HepG2 (cell line): ENCODE data around the gene KRTAP10-5. TPM values are rescaled to one million over a fixed set of nuclear protein-coding genes. Genes with fewer than 3 reads are reported as not detected.

Experiments
- CHD2 ChIP-seq: IDR thresholded peaks from 2 replicates; pipeline ENCODE4 v1.6.1; 2011; ENCODE audit warnings: low read depth, low read length, improper control_type of control experiment
- NCOA5 ChIP-seq: sonication (generic); formaldehyde crosslinking; IDR thresholded peaks from 2 replicates; pipeline ENCODE4 v1.4.0; 2020; ENCODE audit warnings: missing genetic modification reagents
- ZBTB33 ChIP-seq: sonication (generic); formaldehyde crosslinking; IDR thresholded peaks from 2 replicates; pipeline ENCODE4 v1.4.0; 2020; ENCODE audit warnings: missing genetic modification reagents
- ZFP37 ChIP-seq: sonication (generic); formaldehyde crosslinking; IDR thresholded peaks from 2 replicates; pipeline ENCODE4 v1.4.0; 2020; ENCODE audit warnings: missing genetic modification reagents, borderline replicate concordance
- ZNF280B ChIP-seq: sonication (generic); formaldehyde crosslinking; IDR thresholded peaks from 2 replicates; pipeline ENCODE4 v1.5.0; 2020; ENCODE audit warnings: missing genetic modification reagents, mild to moderate bottlenecking, borderline replicate concordance
- ZNF318 ChIP-seq: sonication (generic); formaldehyde crosslinking; IDR thresholded peaks from 2 replicates; pipeline ENCODE4 v1.4.0; 2020; ENCODE audit warnings: mild to moderate bottlenecking, missing genetic modification reagents
- ZNF33B ChIP-seq: sonication (generic); formaldehyde crosslinking; IDR thresholded peaks from 2 replicates; pipeline ENCODE4 v1.5.1; 2020; ENCODE audit warnings: mild to moderate bottlenecking, missing genetic modification reagents
- ZNF460 ChIP-seq: sonication (generic); formaldehyde crosslinking; IDR thresholded peaks from 2 replicates; pipeline ENCODE4 v1.5.1; 2020; ENCODE audit warnings: missing genetic modification reagents, mild to moderate bottlenecking, borderline replicate concordance
- ZNF564 ChIP-seq: sonication (generic); formaldehyde crosslinking; IDR thresholded peaks from 2 replicates; pipeline ENCODE4 v1.8.1; 2023; ENCODE audit warnings: mild to moderate bottlenecking, missing genetic modification reagents
- ZNF570 ChIP-seq: sonication (generic); formaldehyde crosslinking; IDR thresholded peaks from 2 replicates; pipeline ENCODE4 v1.4.0; 2020; ENCODE audit warnings: mild to moderate bottlenecking, missing genetic modification reagents, borderline replicate concordance
- ZNF605 ChIP-seq: sonication (generic); formaldehyde crosslinking; IDR thresholded peaks from 2 replicates; pipeline ENCODE4 v1.8.0; 2022; ENCODE audit warnings: mild to moderate bottlenecking, missing genetic modification reagents
- ZNF891 ChIP-seq: sonication (generic); formaldehyde crosslinking; IDR thresholded peaks from 2 replicates; pipeline ENCODE4 v1.5.0; 2020; ENCODE audit warnings: mild to moderate bottlenecking, missing genetic modification reagents
- polyA plus RNA-seq, 8 experiments: library from polyadenylated mRNA; depleted of rRNA in 3 of 8; stranded (reverse) in 7 of 8; unstranded in 1 of 8; fragments of >200 nt; fragmentation: Illumina TruSeq in 4 of 8; extraction: Trizol in 4 of 8; gene quantifications; 2 replicates each; pipeline versions ENCODE4 v1.2.1 to v1.2.3, GENCODE V29; 2011 to 2016; ENCODE audit warnings: low read depth in 4 of 8, missing spikeins in 1 of 8, mixed read lengths in 1 of 8; ENCODE audit not compliant: insufficient read depth in 1 of 8
- total RNA-seq, 5 experiments: library from RNA; depleted of rRNA; stranded (reverse); fragments of >200 nt; fragmentation: Illumina TruSeq; extraction: Trizol; gene quantifications; 2 replicates each; pipeline ENCODE4 v1.2.3, GENCODE V29; 2016; ENCODE audit warnings: low read depth in 1 of 5
- TF ChIP-seq, protein P1 (sequence below): sonication (generic); formaldehyde crosslinking; conservative IDR thresholded peaks from 2 replicates; pipeline ENCODE4 v1.4.0; 2020; ENCODE audit warnings: missing genetic modification reagents

KRTAP10-5 gene
- total and polyA plus RNA-seq, 2 of the 13 experiments (the other 11 are each of a cell fraction or from before 2014, with no cell fraction given), result not detected

GRCh38 chr21:44574457-44575306 is 5.7 kb downstream of the KRTAP10-5 start (continued):
- TF ChIP-seq ZNF280B (CRISPR knock-in tag) (no peak), ZNF318 (CRISPR knock-in tag) (no peak), ZNF564 (CRISPR knock-in tag) (peak; percentile 46; the same call in 1 of the 2 replicates), ZFP37 (CRISPR knock-in tag) (peak; percentile 59; the same call in 1 of the 2 replicates), ZBTB33 (CRISPR knock-in tag) (no peak), ZNF460 (CRISPR knock-in tag) (no peak), ZNF33B (CRISPR knock-in tag) (no peak), NCOA5 (CRISPR knock-in tag) (no peak), ZNF891 (no peak), ZNF605 (CRISPR knock-in tag) (0 out of 2 replicates have a peak, but pooled peaks have one; percentile 14), ZNF570 (CRISPR knock-in tag) (no peak), CHD2 (no peak)
- TF ChIP-seq, protein P1, sequence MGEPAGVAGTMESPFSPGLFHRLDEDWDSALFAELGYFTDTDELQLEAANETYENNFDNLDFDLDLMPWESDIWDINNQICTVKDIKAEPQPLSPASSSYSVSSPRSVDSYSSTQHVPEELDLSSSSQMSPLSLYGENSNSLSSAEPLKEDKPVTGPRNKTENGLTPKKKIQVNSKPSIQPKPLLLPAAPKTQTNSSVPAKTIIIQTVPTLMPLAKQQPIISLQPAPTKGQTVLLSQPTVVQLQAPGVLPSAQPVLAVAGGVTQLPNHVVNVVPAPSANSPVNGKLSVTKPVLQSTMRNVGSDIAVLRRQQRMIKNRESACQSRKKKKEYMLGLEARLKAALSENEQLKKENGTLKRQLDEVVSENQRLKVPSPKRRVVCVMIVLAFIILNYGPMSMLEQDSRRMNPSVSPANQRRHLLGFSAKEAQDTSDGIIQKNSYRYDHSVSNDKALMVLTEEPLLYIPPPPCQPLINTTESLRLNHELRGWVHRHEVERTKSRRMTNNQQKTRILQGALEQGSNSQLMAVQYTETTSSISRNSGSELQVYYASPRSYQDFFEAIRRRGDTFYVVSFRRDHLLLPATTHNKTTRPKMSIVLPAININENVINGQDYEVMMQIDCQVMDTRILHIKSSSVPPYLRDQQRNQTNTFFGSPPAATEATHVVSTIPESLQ (CRISPR knock-in tag), result no peak
